Midbrain (tissue), 1 donor: ENCODE measurements around the gene DMXL1.

Source experiments
- DNase-seq: peaks from one replicate; lab custom pipeline; 2025; lab: John Stamatoyannopoulos, UW

DMXL1 gene

DNA sequence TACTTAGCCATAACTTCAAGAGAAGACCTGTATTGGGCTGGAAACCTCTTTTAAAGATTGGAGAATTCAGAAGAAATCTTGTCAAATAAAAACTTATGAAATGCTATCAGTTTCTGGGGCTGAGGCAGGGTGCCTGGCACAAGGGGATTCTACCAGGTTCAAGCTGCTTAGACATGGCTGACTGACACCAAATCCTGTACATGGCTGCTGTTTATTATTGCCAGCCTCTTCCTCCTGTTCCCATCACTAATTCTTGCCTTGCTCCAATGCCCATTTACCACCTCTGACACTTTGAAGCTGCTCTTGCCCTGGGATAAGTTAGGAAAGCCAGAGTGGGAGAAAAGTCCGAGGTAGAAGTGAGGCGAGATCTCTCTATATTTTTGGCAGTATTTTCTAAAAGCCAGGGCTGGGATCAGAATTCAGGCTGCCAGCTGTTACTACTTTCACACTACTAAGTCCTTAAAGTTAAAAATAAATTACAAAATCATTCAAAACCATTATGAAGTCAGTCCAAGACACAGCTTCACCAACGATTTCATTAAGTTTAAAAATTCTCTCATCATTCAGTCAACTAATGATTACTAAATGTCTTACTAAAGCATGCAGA is 218.7 kb downstream of the DMXL1 start:
- no peak for DNase-seq

DNA sequence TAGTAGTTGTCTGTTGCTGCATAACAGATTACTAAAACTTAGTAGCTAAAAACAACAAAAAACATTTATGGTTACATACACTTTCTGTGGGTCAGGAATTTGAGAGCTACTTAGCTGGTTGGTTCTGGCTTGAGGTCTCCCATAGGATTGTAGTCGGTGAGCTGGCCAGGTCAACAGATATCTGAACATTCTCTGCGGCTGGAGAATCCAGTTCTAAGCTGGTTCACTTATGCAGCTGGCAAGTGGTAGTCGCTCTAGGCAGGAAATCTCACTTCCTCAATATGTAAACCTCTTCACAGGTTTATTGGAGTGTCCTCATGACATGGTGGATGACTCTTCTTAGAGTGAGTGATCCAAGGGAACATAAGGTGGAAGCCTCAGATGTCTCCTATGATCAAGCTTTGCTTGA is 219.3 kb downstream of the DMXL1 start:
- DNase-seq: no peak

DNA sequence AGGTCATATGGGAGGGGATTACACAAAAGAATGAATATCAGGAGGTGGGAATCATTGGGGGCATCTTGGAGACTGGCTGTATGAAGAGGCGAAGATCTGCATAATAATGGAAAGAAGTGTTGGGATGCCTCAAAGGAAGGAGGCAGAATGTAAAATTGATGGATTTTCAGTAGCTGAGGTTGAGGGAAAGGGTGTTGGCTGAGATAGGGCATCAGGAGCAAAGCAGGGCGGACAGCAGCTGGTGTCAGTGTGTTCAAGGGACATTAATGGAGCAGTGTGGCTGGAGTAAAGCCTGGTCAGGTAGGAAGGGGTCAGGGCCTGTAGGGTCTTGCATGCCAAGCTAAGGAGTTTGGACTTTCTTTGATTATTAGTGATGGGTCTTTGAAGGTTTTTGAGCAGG is 219.7 kb downstream of the DMXL1 start:
- no peak for DNase-seq

DNA sequence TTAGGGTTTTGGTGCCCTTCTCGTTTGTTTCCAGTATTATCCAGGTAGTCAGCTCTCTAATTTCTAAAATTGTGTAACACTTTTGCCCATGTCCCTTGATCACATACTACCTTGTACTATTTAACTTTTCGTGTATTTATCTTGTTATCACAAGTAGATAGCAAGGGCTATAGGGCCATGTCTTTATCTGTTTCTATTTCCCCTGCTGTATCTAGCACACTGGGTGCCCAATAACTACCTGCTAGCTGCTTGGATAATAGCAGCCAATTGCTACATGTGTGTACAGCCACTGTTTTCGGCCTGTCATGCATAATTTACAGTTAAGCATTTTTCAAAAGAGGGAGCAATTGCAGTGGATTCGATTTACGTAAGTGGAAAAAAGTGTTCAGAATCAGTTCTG is 220.2 kb downstream of the DMXL1 start:
- no peak for DNase-seq

DNA sequence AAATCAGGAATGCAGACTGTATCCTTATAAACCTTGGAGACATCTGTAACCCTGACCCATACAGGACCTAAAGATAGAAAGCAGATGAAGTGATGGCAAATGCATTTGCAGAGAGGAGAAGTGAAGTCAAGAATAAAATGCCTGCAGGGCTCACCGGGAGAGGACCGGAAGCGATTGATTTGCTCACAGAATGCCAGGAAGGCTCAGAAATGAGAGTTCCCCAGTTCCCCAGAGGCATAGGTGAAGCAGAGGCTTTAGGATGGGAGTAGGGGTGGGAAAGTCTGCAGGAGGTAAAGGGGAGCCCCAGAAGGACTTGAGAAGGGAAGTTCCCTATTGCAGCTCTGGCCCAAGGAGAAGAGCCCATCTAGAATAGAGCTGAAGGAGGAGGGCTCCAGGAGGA is 221.0 kb downstream of the DMXL1 start:
- DNase-seq: no peak

DNA sequence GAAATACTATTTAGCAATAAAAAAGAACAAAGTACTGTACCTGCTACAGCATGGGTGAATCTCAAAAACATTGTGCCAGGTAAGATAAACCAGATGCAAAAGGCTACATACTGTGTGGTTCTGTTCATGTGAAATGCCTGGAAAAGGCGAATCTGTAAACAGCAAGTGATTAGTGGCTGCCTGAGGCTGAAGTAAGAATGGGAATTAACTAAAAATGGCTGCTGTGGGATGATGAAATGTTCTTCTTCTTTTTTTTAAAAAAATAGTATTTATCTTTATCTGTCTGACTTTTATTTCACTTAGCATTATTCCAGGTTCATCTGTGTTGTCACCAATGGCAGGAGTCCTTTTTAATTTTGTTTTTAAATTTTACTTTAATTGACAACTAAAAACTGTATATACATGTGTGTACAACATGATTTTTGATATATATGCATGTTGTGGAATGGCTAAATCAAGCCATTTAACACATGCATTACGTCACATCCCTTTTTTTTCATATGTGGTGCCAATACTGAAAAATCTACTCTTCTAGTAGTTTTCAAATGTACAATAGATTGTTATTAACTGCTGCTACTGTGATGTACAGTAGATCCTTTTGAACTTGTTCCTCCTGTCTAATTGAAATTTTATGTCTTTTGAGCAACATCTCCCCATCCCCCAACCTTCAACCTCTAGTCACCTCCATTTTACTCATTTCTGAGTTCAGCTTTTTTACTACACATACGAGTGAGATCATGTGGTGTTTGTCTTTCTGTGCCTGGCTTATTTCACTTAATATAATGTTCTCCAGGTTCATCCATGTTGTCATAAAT is 222.0 kb downstream of the DMXL1 start:
- no peak for DNase-seq

DNA sequence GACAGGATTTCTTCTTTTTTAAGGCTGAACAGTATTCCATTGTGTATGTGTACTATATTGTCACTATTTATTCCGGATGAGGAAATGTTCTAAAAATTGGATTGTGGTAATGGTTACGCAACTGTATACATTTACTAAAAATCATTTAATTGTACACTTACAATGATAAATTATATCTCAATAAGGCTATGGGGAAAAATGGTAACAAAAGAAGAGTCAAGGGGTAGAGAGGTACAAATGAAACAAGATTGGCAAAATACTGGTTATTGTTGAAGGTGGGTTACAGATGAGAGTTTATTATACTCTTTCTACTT is 222.6 kb downstream of the DMXL1 start:
- DNase-seq: no peak
